ENCODE data around the gene DUSP14.

The DUSP14 gene

DNA sequence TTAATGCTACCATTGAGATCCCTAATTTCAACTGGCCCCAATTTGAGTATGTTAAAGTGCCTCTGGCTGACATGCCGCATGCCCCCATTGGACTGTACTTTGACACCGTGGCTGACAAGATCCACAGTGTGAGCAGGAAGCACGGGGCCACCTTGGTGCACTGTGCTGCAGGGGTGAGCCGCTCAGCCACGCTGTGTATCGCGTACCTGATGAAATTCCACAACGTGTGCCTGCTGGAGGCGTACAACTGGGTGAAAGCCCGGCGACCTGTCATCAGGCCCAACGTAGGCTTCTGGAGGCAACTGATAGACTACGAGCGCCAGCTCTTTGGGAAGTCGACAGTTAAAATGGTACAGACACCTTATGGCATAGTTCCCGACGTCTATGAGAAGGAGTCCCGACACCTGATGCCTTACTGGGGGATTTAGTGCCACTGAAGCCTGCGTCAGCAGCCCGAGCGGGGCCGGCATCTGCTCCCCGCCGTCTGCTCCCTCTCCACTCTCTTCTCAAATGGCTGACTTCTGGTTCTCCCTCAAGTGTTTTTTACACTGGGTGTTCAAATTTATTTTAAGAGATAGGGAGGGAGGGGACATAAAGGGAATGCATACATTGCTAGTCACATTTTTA, 22.9 kb downstream of the DUSP14 start:
- in situ Hi-C loops (cut with MboI; ENCODE audit: low sequenced_read_pairs, unreplicated experiment) = no loop called here
- DNase-seq (ENCODE audit: low spot score) = no peak
- TF ChIP-seq, protein P1, sequence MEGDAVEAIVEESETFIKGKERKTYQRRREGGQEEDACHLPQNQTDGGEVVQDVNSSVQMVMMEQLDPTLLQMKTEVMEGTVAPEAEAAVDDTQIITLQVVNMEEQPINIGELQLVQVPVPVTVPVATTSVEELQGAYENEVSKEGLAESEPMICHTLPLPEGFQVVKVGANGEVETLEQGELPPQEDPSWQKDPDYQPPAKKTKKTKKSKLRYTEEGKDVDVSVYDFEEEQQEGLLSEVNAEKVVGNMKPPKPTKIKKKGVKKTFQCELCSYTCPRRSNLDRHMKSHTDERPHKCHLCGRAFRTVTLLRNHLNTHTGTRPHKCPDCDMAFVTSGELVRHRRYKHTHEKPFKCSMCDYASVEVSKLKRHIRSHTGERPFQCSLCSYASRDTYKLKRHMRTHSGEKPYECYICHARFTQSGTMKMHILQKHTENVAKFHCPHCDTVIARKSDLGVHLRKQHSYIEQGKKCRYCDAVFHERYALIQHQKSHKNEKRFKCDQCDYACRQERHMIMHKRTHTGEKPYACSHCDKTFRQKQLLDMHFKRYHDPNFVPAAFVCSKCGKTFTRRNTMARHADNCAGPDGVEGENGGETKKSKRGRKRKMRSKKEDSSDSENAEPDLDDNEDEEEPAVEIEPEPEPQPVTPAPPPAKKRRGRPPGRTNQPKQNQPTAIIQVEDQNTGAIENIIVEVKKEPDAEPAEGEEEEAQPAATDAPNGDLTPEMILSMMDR (IDR thresholded peaks at IDR 0.05; ENCODE audit: borderline replicate concordance, control extremely low read depth, extremely low read depth, insufficient read depth, missing control alignments) = no peak

DNA sequence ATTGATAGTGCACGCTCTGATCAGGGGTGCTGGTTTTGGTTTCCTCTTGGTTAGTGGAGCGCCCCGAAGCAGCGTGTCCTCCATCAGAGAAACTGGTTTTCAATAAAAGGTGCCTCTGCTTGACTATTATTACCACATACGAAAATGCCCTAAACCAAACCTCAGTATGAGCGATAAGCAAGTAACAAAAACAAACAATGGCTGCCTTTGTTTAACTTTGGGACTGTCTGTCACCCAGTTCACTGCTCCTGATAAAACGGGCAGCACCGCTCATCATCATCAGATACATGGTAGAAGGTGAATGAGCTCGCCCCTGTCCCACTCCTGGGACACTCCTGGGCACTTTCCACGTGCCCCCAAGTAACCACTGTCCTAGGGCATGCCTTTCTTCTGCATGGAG, 24.0 kb downstream of the DUSP14 start:
- in situ Hi-C loops (cut with MboI; ENCODE audit: low sequenced_read_pairs, unreplicated experiment) = no loop called here
- TF ChIP-seq, protein P1 (IDR thresholded peaks at IDR 0.05; ENCODE audit: borderline replicate concordance, control extremely low read depth, extremely low read depth, insufficient read depth, missing control alignments) = no peak
- no peak for DNase-seq (ENCODE audit: low spot score)

DNA sequence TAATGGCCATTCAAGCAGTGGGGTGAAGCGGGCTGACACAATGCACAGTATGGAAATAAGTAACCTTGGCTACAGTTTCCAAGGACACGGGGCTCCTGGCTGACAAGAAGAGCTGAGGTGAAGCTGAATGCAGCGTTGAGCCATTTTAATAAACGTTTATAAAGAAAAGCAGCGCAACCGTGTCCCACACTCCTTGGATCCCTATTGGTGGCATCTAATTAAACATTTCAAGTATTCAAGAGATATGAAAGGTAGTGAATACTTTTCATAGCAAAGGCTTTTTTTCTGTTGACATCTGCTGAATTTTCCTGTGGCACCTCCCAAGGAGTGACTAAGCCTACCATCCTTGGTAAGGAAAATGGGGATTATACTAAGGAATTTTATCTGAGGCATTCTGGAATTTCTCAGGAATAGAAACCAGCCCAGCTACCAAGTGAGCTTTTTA, 26.5 kb downstream of the DUSP14 start:
- TF ChIP-seq, protein P1 (IDR thresholded peaks at IDR 0.05; ENCODE audit: borderline replicate concordance, control extremely low read depth, extremely low read depth, insufficient read depth, missing control alignments) = no peak
- in situ Hi-C loops (cut with MboI; ENCODE audit: low sequenced_read_pairs, unreplicated experiment) = no loop called here
- DNase-seq (ENCODE audit: low spot score) = no peak

DNA sequence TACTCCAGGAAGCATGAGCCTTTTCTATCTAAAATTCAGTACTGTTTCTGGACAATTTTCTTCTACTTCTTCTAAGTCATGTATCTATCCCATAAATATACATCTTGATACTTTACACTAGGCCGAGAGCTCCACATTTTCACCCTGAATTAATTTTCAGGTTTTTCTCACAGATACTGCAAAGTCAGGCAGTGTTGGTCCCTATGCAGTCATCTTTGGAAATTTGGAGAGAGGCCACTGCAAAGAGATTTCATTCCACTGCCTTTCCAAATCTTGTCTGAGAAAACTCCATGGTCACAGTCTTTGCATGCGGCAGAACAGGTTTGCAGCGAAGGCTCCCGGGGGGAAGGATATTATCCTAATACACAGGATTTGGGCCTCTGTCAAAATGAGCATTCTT, 28.2 kb downstream of the DUSP14 start:
- in situ Hi-C loops (cut with MboI; ENCODE audit: low sequenced_read_pairs, unreplicated experiment) = no loop called here
- no peak for DNase-seq (ENCODE audit: low spot score)
- TF ChIP-seq, protein P1 (IDR thresholded peaks at IDR 0.05; ENCODE audit: borderline replicate concordance, control extremely low read depth, extremely low read depth, insufficient read depth, missing control alignments) = no peak

DNA sequence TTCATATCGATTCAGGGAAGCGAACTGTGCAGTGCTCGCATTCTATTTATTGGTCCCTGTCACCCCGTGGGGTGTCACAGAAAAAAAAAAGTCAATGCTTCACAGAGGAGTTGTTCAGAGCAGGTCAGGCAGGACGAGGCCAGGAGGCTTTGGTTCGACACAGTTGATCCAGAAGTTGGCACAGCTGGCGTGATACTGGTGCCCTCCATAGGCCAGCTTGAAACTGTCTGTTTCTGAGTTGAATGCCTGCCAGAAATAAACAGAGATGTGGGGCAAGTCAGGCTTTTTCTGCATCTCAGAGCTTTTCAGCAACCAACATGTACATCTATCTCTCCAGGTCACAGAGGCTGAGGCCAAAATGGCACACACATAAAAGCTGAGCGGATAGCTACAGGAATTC, 29.1 kb downstream of the DUSP14 start:
- DNase-seq (ENCODE audit: low spot score) = no peak
- TF ChIP-seq, protein P1 (IDR thresholded peaks at IDR 0.05; ENCODE audit: borderline replicate concordance, control extremely low read depth, extremely low read depth, insufficient read depth, missing control alignments) = no peak
- in situ Hi-C loops (cut with MboI; ENCODE audit: low sequenced_read_pairs, unreplicated experiment) = no loop called here

DNA sequence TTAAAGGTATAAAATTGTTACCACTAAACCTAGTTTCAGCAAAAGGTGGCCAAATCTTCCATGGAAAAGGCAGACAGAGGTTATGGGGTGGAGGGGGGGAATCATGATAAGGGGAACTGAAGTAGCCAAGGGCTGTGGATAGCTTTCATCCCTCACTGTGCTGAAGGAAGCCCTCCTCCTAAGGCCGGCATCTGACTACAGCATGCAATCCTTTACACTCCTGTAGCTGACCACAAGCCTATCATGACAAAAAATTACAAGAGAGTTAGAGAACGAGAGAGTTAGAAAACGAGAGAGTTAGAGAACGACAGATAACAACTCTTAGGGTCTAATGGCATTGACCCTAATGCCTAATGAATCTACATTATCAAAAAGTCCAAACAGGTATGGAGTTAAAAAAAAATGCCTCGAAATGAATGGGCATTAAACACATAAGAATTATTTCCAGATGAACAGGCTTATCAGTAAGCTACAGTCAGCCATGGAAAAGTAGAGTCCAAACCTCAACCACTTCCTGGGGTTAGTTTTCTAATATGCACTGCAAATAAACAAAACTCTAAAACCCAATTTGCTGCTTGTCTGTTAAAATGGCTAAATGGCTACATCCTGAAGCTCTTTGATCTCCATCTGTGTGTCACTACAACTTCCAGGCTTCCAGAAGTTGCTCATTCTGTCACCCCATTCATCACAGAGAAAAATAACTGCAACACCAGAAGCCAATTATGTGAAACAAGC, 29.7 kb downstream of the DUSP14 start:
- DNase-seq (ENCODE audit: low spot score) = no peak
- in situ Hi-C loops (cut with MboI; ENCODE audit: low sequenced_read_pairs, unreplicated experiment) = no loop called here
- TF ChIP-seq, protein P1 (IDR thresholded peaks at IDR 0.05; ENCODE audit: borderline replicate concordance, control extremely low read depth, extremely low read depth, insufficient read depth, missing control alignments) = no peak

Measured in GM13976 (cell line).